GM19397 (cell line): ENCODE results near the gene ZSCAN30.

Experiments used
- ATAC-seq: cut with Tn5 transposase; IDR thresholded peaks from one replicate; pipeline ENCODE4 v1.9.1; 2021; ENCODE audit warnings: mild to moderate bottlenecking, moderate library complexity; ENCODE audit not compliant: unreplicated experiment

ZSCAN30 gene

GRCh38 chr18:35290094-35290735 lies at the start of gene ZSCAN30:
TSS of gene ZSCAN30 (minus strand) at chr18:35290229. CDS start at chr18:35264352, 25,877 bp downstream.
- peak; percentile 95 for ATAC-seq

GRCh38 chr18:35337286-35337685 lies 47.3 kb upstream of the ZSCAN30 start:
- no peak for ATAC-seq

GRCh38 chr18:35335866-35336265 lies 45.8 kb upstream of the ZSCAN30 start:
- ATAC-seq, result no peak

GRCh38 chr18:35334821-35335220 lies 44.8 kb upstream of the ZSCAN30 start:
- ATAC-seq, result no peak

GRCh38 chr18:35334212-35334611 lies 44.2 kb upstream of the ZSCAN30 start:
- no peak for ATAC-seq

- ATAC-seq, result no peak
Measured at GRCh38 chr18:35331367-35332087, 41.5 kb upstream of the ZSCAN30 start.

- ATAC-seq, result no peak
Measured at GRCh38 chr18:35328868-35329267, 38.8 kb upstream of the ZSCAN30 start.

- no peak for ATAC-seq
Measured at GRCh38 chr18:35326695-35327387, 36.8 kb upstream of the ZSCAN30 start.

GRCh38 chr18:35324926-35325655 lies 35.1 kb upstream of the ZSCAN30 start:
- ATAC-seq, result no peak

GRCh38 chr18:35322486-35323458 lies 32.7 kb upstream of the ZSCAN30 start:
- ATAC-seq, result no peak

- ATAC-seq, result no peak
Measured at GRCh38 chr18:35311496-35311895, 21.5 kb upstream of the ZSCAN30 start.

GRCh38 chr18:35306588-35307250 lies 16.7 kb upstream of the ZSCAN30 start:
- ATAC-seq, result no peak

- ATAC-seq, result no peak
Measured at GRCh38 chr18:35303610-35304009, 13.6 kb upstream of the ZSCAN30 start.

- no peak for ATAC-seq
Measured at GRCh38 chr18:35296060-35296459, 6.0 kb upstream of the ZSCAN30 start.

GRCh38 chr18:35291166-35291565 lies 1.1 kb upstream of the ZSCAN30 start:
- no peak for ATAC-seq

- ATAC-seq, result peak; percentile 21
Measured at GRCh38 chr18:35289727-35290093, 319 bp downstream of the ZSCAN30 start.

- no peak for ATAC-seq
Measured at GRCh38 chr18:35289293-35289692, 736 bp downstream of the ZSCAN30 start.

GRCh38 chr18:35284841-35285240 lies 5.2 kb downstream of the ZSCAN30 start:
- ATAC-seq, result no peak

- ATAC-seq, result no peak
Measured at GRCh38 chr18:35283923-35284794, 5.9 kb downstream of the ZSCAN30 start.
